T-cell (primary cell): ENCODE results near the gene LYPD6. TPM values are rescaled to one million over a fixed set of nuclear protein-coding genes. Genes with fewer than 3 reads are reported as not detected.

Source experiments
- ATAC-seq, 4 experiments: fragments of 200-7000 bp in 3 of 4; fragments of 150-1000 bp in 1 of 4; cut with Tn5 transposase; replicated peaks in 1 of 4; 1 replicate in 3 of 4; 2 replicates in 1 of 4; pipeline ENCODE4 v1.10.0; 2021; ENCODE audit warnings: moderate library complexity in 3 of 4, mild to moderate bottlenecking in 2 of 4, moderate number of reproducible peaks in 1 of 4
- CTCF ChIA-PET, 2 donors: fragments of 300-600 bp; sonication (Branson Sonifier 250); formaldehyde crosslinking; loops; one replicate each; lab custom pipeline; 2022; ENCODE audit warnings: antibody characterized with exemption in 2 of 2; lab: Charles Lee
- POLR2A ChIA-PET, 2 donors: fragments of 300-600 bp; sonication (Branson Sonifier 250); formaldehyde crosslinking; loops; one replicate each; lab custom pipeline; 2022; ENCODE audit warnings: antibody characterized with exemption in 2 of 2; lab: Charles Lee
- DNase-seq, 35 experiments: peaks; one replicate each; pipeline versions ENCODE4 v3.0.0 to v3.0.0-alpha.2; 2013 to 2023
- H3K27ac ChIP-seq: one replicate; pipeline ENCODE4 v1.5.1; 2013; ENCODE audit warnings: low read length
- H3K27me3 ChIP-seq, 2 experiments: replicated peaks in 1 of 2; 1 replicate in 1 of 2; 2 replicates in 1 of 2; pipeline versions ENCODE4 v1.6.1 to v1.7.0; 2013; ENCODE audit warnings: low read length in 1 of 2, mixed read lengths in 1 of 2; ENCODE audit not compliant: control insufficient read depth in 2 of 2, insufficient read depth in 2 of 2; ENCODE audit errors: extremely low read depth in 1 of 2
- H3K36me3 ChIP-seq, 2 donors: 1 replicate in 1 of 2; 2 replicates in 1 of 2; pipeline versions ENCODE4 v1.6.1 to v1.7.0; 2013; ENCODE audit warnings: low read length in 1 of 2; ENCODE audit not compliant: control insufficient read depth in 2 of 2, insufficient read depth in 1 of 2; ENCODE audit errors: extremely low read depth in 1 of 2
- H3K4me1 ChIP-seq, 2 experiments: 1 replicate in 1 of 2; 2 replicates in 1 of 2; pipeline versions ENCODE4 v1.6.1 to v1.7.0; 2013; ENCODE audit warnings: low read length in 2 of 2, mixed read lengths in 1 of 2; ENCODE audit not compliant: insufficient read depth in 2 of 2, control insufficient read depth in 1 of 2; ENCODE audit errors: extremely low read depth in 1 of 2
- H3K4me3 ChIP-seq, 2 donors: 1 replicate in 1 of 2; 2 replicates in 1 of 2; pipeline versions ENCODE4 v1.5.1 to v1.7.0; 2013; ENCODE audit warnings: mild to moderate bottlenecking in 2 of 2, low read length in 1 of 2, moderate library complexity in 1 of 2; ENCODE audit not compliant: control insufficient read depth in 1 of 2; ENCODE audit errors: extremely low read depth in 1 of 2
- H3K9me3 ChIP-seq: 2 replicates; pipeline ENCODE4 v1.7.0; 2013
- H3K27ac Mint-ChIP-seq, 2 donors: one replicate each; pipeline ENCODE4 v1.8.0; 2020 to 2021; ENCODE audit warnings: mild to moderate bottlenecking in 2 of 2, mixed read lengths in 2 of 2
- H3K27me3 Mint-ChIP-seq, 2 donors: one replicate each; pipeline ENCODE4 v1.8.0; 2021 to 2022; ENCODE audit warnings: mixed read lengths in 2 of 2
- H3K36me3 Mint-ChIP-seq: one replicate; pipeline ENCODE4 v1.8.0; 2021; ENCODE audit warnings: mixed read lengths
- H3K4me1 Mint-ChIP-seq, 3 donors: one replicate each; pipeline ENCODE4 v1.8.0; 2020 to 2022; ENCODE audit warnings: mixed read lengths in 3 of 3, mild to moderate bottlenecking in 1 of 3
- H3K4me3 Mint-ChIP-seq, 3 donors: one replicate each; pipeline ENCODE4 v1.8.0; 2020 to 2022; ENCODE audit warnings: mild to moderate bottlenecking in 3 of 3, mixed read lengths in 3 of 3, moderate library complexity in 3 of 3
- H3K9me3 Mint-ChIP-seq, 3 donors: one replicate each; pipeline ENCODE4 v1.8.0; 2020 to 2022; ENCODE audit warnings: mixed read lengths in 3 of 3
- WGBS: methylation state at CpG from one replicate; pipeline ENCODE4 v1.1.5; 2013; ENCODE audit warnings: missing lambda C conversion rate; ENCODE audit not compliant: insufficient coverage; 5-methylcytosine and 5-hydroxymethylcytosine counted together
- total RNA-seq, 35 experiments: library from RNA in 6 of 35; stranded (reverse) in 6 of 35; fragments of 120-200 nt in 1 of 35; gene quantifications; one replicate each; pipeline versions ENCODE4 v1.2.1 to v1.2.4 and lab custom pipeline; 2013 to 2026

LYPD6 gene
- total RNA-seq, 5 donors from 2014 or later (not counting 1 experiment from before 2014, with no cell fraction given) = not detected

- H3K36me3 Mint-ChIP-seq = no peaks in the 10 kb centered on the region
- H3K4me3 Mint-ChIP-seq = no peak overlapping the region
- ATAC-seq (no peak), DNase-seq (no peak)
- Histone ChIP-seq H3K4me1 (no peaks in the 10 kb centered on the region), H3K27me3 (peaks cover 0 to 3% of the 10 kb centered on the region in 2 experiments), H3K27ac (no peak overlapping the region), H3K36me3 (no peaks in the 10 kb centered on the region), H3K4me3 (no peak overlapping the region), H3K9me3 (no peaks in the 10 kb centered on the region)
- no peaks in the 10 kb centered on the region for H3K9me3 Mint-ChIP-seq
- peaks cover 0 to 11% of the 10 kb centered on the region in 2 donors for H3K27me3 Mint-ChIP-seq
- CTCF ChIA-PET = no interaction called here
- 100% methylated on average over 2 of the region's 3 CpGs for WGBS
- POLR2A ChIA-PET = no interaction called here
- no peaks in the 10 kb centered on the region for H3K4me1 Mint-ChIP-seq
- H3K27ac Mint-ChIP-seq = no peak overlapping the region
Measured at GRCh38 chr2:149446748-149447147, 116.4 kb downstream of the LYPD6 start.

GRCh38 chr2:149448315-149448714, 117.9 kb downstream of the LYPD6 start:
- CTCF ChIA-PET = no interaction called here
- Histone ChIP-seq H3K9me3 (no peaks in the 10 kb centered on the region), H3K4me1 (no peaks in the 10 kb centered on the region), H3K36me3 (no peaks in the 10 kb centered on the region), H3K27me3 (peaks cover 0 to 3% of the 10 kb centered on the region in 2 experiments), H3K27ac (no peak overlapping the region), H3K4me3 (no peak overlapping the region)
- Mint-ChIP-seq H3K27me3 (peaks cover 0 to 11% of the 10 kb centered on the region in 2 donors), H3K4me1 (no peaks in the 10 kb centered on the region), H3K9me3 (no peaks in the 10 kb centered on the region), H3K4me3 (no peak overlapping the region), H3K36me3 (no peaks in the 10 kb centered on the region), H3K27ac (no peak overlapping the region)
- DNase-seq (no peak), ATAC-seq (no peak)
- WGBS = no CpG with 5 or more reads among the region's 2 CpGs
- POLR2A ChIA-PET = no interaction called here

- whole genome bisulfite sequencing = 100% methylated on average over 2 of the region's 5 CpGs
- Histone ChIP-seq H3K4me1 (no peaks in the 10 kb centered on the region), H3K27me3 (peaks cover 0 to 3% of the 10 kb centered on the region in 2 experiments), H3K27ac (no peak overlapping the region), H3K4me3 (no peak overlapping the region), H3K9me3 (no peaks in the 10 kb centered on the region), H3K36me3 (no peaks in the 10 kb centered on the region)
- H3K27ac Mint-ChIP-seq = no peak overlapping the region
- DNase-seq (no peak), ATAC-seq (no peak)
- H3K4me1 Mint-ChIP-seq = no peaks in the 10 kb centered on the region
- H3K9me3 Mint-ChIP-seq = no peaks in the 10 kb centered on the region
- H3K4me3 Mint-ChIP-seq = no peak overlapping the region
- H3K36me3 Mint-ChIP-seq = no peaks in the 10 kb centered on the region
- peaks cover 0 to 11% of the 10 kb centered on the region in 2 donors for H3K27me3 Mint-ChIP-seq
- CTCF ChIA-PET = no interaction called here
- POLR2A ChIA-PET = no interaction called here
Measured at GRCh38 chr2:149449017-149449416, 118.6 kb downstream of the LYPD6 start.

GRCh38 chr2:149451417-149452165, 121.2 kb downstream of the LYPD6 start:
- H3K4me1 Mint-ChIP-seq = no peaks in the 10 kb centered on the region
- H3K4me3 ChIP-seq = no peak overlapping the region
- CTCF ChIA-PET = no interaction called here

GRCh38 chr2:149456285-149456684, 125.9 kb downstream of the LYPD6 start:
- Histone ChIP-seq H3K36me3 (no peaks in the 10 kb centered on the region), H3K27ac (no peak overlapping the region), H3K4me1 (no peaks in the 10 kb centered on the region), H3K9me3 (no peaks in the 10 kb centered on the region), H3K4me3 (no peak overlapping the region), H3K27me3 (no peaks in the 10 kb centered on the region)
- no peaks in the 10 kb centered on the region for H3K4me1 Mint-ChIP-seq
- H3K9me3 Mint-ChIP-seq = peaks cover 22 to 26% (median 23%) of the 10 kb centered on the region in 3 donors
- 83% methylated on average over 1 of the region's 2 CpGs for WGBS
- ATAC-seq = no peak
- no peak for DNase-seq
- no peak overlapping the region for H3K4me3 Mint-ChIP-seq
- CTCF ChIA-PET = no interaction called here
- POLR2A ChIA-PET = no interaction called here
- H3K27ac Mint-ChIP-seq = no peak overlapping the region
- peaks cover 4 to 5% of the 10 kb centered on the region in 2 donors for H3K27me3 Mint-ChIP-seq
- H3K36me3 Mint-ChIP-seq = no peaks in the 10 kb centered on the region

More at GRCh38 chr2:149451417-149452165, 121.2 kb downstream of the LYPD6 start:
- POLR2A ChIA-PET = no interaction called here
- Mint-ChIP-seq H3K27me3 (peaks cover 2 to 8% of the 10 kb centered on the region in 2 donors), H3K36me3 (no peaks in the 10 kb centered on the region), H3K4me3 (no peak overlapping the region), H3K27ac (no peak overlapping the region), H3K9me3 (peaks cover 0 to 4% (median 0%) of the 10 kb centered on the region in 3 donors)
- no peaks in the 10 kb centered on the region for H3K4me1 ChIP-seq
- whole genome bisulfite sequencing = 100% methylated on average over 1 of the region's 3 CpGs
- peaks cover 0 to 3% of the 10 kb centered on the region in 2 experiments for H3K27me3 ChIP-seq
- DNase-seq (no peak), ATAC-seq (no peak)
- no peaks in the 10 kb centered on the region for H3K9me3 ChIP-seq
- H3K36me3 ChIP-seq = no peaks in the 10 kb centered on the region
- no peak overlapping the region for H3K27ac ChIP-seq

GRCh38 chr2:149458502-149458901, 128.1 kb downstream of the LYPD6 start:
- Mint-ChIP-seq H3K9me3 (peaks cover 26 to 31% (median 27%) of the 10 kb centered on the region in 3 donors), H3K4me3 (no peak overlapping the region), H3K27me3 (peaks cover 4 to 5% of the 10 kb centered on the region in 2 donors), H3K27ac (no peak overlapping the region), H3K4me1 (no peaks in the 10 kb centered on the region), H3K36me3 (no peaks in the 10 kb centered on the region)
- CTCF ChIA-PET = no interaction called here
- H3K27me3 ChIP-seq = no peaks in the 10 kb centered on the region
- POLR2A ChIA-PET = no interaction called here
- DNase-seq (no peak), ATAC-seq (no peak)
- no peaks in the 10 kb centered on the region for H3K4me1 ChIP-seq
- no peaks in the 10 kb centered on the region for H3K9me3 ChIP-seq
- H3K27ac ChIP-seq = no peak overlapping the region
- no peak overlapping the region for H3K4me3 ChIP-seq
- no peaks in the 10 kb centered on the region for H3K36me3 ChIP-seq
